ENCODE data around the gene DCAF6. TPM values are rescaled to one million over a fixed set of nuclear protein-coding genes. Genes with fewer than 3 reads are reported as not detected.

The DCAF6 gene
- total RNA-seq, 4 donors from 2014 or later = 38.2 to 90.3 (median 54.8) TPM

- DNase-seq (ENCODE audit: low spot score in 2 of 2) = no peak
- Histone ChIP-seq H3K27ac (no peak overlapping the region), H3K9me3 (no peaks in the 10 kb centered on the region), H3K4me1 (no peaks in the 10 kb centered on the region), H3K27me3 (no peaks in the 10 kb centered on the region), H3K4me3 (no peak overlapping the region), H3K36me3 (peaks cover 40% of the 10 kb centered on the region)
- no peak for TF ChIP-seq EP300 (IDR thresholded peaks at IDR 0.05)
- TF ChIP-seq POLR2A (IDR thresholded peaks at IDR 0.05) = no peak
- no peak for TF ChIP-seq CTCF (IDR thresholded peaks at IDR 0.05)
- no peak for TF ChIP-seq POLR2AphosphoS5 (IDR thresholded peaks at IDR 0.05)
- 97% methylated on average over 1 of the region's 1 CpG for WGBS
Observed at GRCh38 chr1:168064216-168064615, 127.7 kb downstream of the DCAF6 start.

- H3K36me3 ChIP-seq = peaks cover 48% of the 10 kb centered on the region
- no peaks in the 10 kb centered on the region for H3K4me1 ChIP-seq
- no peak overlapping the region for H3K27ac ChIP-seq
- 76% methylated on average over 3 of the region's 3 CpGs for WGBS
- H3K27me3 ChIP-seq = no peaks in the 10 kb centered on the region
- H3K9me3 ChIP-seq = no peaks in the 10 kb centered on the region
- no peak for DNase-seq (ENCODE audit: low spot score in 2 of 2)
- no peak overlapping the region for H3K4me3 ChIP-seq
- TF ChIP-seq POLR2A (IDR thresholded peaks at IDR 0.05) (no peak), EP300 (IDR thresholded peaks at IDR 0.05) (no peak), POLR2AphosphoS5 (IDR thresholded peaks at IDR 0.05) (no peak), CTCF (IDR thresholded peaks at IDR 0.05) (no peak)
Observed at GRCh38 chr1:168065506-168065905, 129.0 kb downstream of the DCAF6 start.

DNA sequence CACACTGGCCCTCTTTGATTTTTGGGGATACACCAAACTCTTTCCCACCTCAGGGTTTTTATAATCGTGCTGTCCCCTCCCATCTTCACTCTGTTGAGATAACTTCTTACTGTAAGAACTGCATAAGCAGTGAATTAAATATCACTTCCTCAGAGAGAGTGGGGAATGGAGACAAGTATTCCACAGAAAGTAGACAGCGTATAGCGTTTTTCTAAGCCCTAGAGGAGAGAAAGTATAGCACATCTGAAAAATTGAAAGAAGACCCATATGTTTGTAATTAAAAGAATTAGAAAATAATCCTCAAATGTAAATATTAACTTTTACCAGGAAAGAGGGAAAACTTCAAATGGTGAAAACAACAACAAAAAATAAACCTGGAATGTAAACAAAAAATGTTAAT lies 132.9 kb downstream of the DCAF6 start:
- H3K4me1 ChIP-seq = no peaks in the 10 kb centered on the region
- no peak overlapping the region for H3K27ac ChIP-seq
- WGBS = 86% methylated on average over 3 of the region's 3 CpGs
- no peaks in the 10 kb centered on the region for H3K27me3 ChIP-seq
- no peaks in the 10 kb centered on the region for H3K9me3 ChIP-seq
- peaks cover 81% of the 10 kb centered on the region for H3K36me3 ChIP-seq
- no peak for DNase-seq (ENCODE audit: low spot score in 2 of 2)
- H3K4me3 ChIP-seq = no peak overlapping the region
- no peak for TF ChIP-seq POLR2AphosphoS5 (IDR thresholded peaks at IDR 0.05)
- no peak for TF ChIP-seq CTCF (IDR thresholded peaks at IDR 0.05)
- TF ChIP-seq POLR2A (IDR thresholded peaks at IDR 0.05) = no peak
- no peak for TF ChIP-seq EP300 (IDR thresholded peaks at IDR 0.05)

DNA sequence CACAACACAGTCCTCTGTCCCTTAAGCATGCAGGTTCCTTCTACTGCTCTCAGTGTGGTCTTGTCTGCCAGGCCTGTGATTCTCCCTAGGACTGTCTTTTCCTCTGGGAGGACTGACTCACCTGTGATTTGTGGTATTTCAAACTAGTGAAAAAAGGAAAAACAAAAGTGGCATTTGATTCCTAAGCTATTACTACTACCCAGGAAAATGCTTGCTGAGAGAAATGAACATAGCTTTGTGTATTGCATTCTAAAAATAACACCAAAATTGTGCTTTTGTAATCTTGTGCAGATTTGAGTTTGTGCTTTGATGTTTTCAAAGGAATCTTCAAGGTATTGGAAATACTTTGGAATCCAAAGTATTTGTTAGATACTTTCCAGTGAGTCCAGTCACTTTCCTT lies 143.3 kb downstream of the DCAF6 start:
- Histone ChIP-seq H3K27ac (no peak overlapping the region), H3K36me3 (peaks cover 38% of the 10 kb centered on the region), H3K27me3 (no peaks in the 10 kb centered on the region), H3K9me3 (no peaks in the 10 kb centered on the region), H3K4me1 (peaks cover 14% of the 10 kb centered on the region), H3K4me3 (no peak overlapping the region)
- TF ChIP-seq POLR2AphosphoS5 (IDR thresholded peaks at IDR 0.05) (no peak), POLR2A (IDR thresholded peaks at IDR 0.05) (no peak), CTCF (IDR thresholded peaks at IDR 0.05) (no peak), EP300 (IDR thresholded peaks at IDR 0.05) (no peak)
- no peak for DNase-seq (ENCODE audit: low spot score in 2 of 2)

DNA sequence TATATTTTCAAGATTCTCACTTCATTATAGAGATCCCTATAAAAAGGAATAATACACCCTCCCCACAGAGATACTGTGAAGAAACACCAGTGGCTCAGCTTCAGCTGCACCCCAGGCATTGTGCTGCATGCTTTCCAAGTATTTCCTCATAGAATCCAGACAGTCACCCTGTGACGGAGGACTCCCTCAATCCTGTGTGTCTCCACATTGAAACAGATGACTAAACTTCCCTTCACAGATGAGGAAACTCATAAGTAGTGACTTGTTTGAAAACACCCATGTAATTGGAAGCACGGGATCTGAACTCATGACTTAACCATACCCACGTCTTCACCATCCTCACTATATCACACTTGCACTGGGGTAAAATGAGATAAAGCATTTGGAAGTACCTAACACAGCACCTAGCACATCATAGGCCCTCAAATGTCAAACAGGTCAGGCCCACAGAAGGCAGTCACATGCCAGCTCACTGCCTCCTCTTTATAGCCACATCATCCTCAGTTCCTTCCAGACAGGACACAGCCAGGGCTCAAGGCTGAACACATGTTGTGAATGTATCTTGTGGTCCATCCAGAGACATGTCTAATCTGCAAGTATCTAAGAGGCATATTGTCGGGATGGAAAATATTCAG lies 145.0 kb downstream of the DCAF6 start:
- Histone ChIP-seq H3K4me3 (no peak overlapping the region), H3K36me3 (peaks cover 29% of the 10 kb centered on the region), H3K4me1 (peaks cover 25% of the 10 kb centered on the region), H3K27me3 (no peaks in the 10 kb centered on the region), H3K27ac (peak overlapping the region; percentile 61), H3K9me3 (no peaks in the 10 kb centered on the region)
- no peak for TF ChIP-seq POLR2AphosphoS5 (IDR thresholded peaks at IDR 0.05)
- no peak for DNase-seq (ENCODE audit: low spot score in 2 of 2)
- WGBS = 68% methylated on average over 4 of the region's 4 CpGs
